Measurements from ENCODE around the gene DEFB131A.
"Not testable (repeated sequence)": the region's sequence is repeated elsewhere in the genome, so short reads cannot be mapped to it uniquely, and the experiment has no call there.

Gene DEFB131A

DNA sequence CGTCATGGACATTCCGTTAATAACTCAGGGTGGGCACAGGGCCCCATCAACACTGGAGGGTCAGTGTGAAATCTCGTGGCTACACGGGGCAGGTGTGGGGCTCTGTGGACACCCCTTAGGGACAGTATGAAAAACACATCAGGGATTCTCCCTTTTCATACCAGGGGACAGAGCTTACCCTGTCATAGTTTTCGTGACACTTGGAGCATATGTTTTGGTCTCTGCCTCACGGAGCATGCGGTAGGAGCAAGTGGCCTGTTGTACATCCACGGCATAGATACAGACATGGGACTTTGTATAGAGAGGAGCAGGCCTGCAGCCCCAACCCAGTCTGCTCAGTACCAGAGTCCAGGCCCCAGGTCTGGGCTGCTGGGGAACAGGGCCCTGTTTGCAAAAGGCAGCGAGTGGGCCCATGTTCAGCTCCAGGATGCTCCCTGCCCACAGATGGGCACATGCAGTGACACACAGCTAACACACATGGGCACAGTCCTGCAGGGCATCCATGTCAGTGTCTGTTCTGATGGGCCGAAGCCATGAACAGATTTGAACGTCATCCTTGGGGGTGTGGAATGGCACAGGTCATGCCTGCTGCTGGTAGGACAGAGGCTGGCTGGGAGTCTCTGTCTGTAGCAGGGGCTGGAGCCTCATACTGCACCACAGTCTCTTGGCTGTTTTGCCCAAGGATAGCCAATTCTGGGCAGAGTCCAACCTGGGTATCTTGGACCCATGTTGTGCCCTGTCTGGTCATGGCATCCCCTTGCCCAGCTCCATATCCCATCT, 50.2 kb downstream of the DEFB131A start:
- DNase-seq (ENCODE audit: low read depth), result not testable (repeated sequence)

DNA sequence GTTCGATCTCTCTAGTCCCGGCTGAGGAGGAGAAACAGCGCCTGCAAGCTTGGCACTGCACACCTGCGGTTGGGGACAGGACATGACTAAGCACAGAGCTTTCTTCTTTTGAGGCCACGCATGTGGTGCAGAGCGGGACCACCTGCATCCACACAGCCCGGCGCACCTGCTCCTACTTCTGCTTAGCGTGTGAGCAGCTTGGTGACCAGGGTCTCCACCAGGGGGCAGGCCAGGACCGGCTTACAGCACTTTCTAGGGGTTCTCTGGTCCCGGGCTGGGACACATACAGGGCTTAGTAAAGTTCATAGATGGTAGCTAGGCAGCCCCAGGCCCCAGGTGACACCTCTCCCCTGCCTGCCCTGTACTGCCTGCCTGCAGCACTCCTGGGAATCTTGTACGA, 51.2 kb downstream of the DEFB131A start:
- DNase-seq (ENCODE audit: low read depth), result peak; percentile 11

DNA sequence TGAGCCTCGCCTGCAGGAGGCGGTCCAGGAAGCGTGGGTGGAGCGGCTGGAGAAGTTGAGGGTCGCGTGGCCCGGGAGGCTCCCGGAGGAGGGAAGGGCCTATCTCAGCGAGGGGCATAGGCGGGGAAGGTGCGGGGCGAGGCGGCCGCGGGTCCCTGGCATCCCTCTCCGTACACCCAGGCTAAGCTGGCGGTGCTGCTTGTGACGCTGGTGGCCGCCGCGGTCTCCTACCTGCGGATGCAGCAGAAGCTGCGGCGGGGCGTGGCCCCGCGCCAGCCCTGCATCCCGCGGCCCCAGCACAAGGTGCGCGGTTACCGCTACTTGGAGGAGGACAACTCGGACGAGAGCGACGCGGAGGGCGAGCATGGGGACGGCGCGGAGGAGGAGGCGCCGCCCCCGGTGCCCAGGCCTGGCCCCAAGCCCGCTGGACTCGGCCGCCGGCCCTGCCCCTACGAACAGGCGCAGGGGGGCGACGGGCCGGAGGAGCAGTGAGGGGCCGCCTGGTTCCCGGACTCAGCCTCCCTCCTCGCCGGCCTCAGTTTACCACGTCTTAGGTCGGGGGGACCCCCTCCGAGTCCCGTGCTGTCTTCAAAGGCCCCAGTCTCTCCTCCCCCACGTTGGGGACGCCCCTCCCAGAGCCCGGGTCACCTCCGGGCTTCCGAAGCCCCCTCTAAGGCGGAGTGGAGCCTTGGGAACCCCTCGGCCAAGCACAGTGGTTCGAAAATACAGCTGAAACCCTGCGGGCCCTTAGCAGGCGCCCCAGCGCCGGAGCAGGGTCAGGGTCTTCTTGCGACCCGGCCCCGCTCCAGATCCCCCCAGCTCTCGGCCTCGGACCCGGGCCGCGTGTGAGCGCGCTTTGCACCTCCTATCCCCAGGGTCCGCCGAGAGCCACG, 53.6 kb downstream of the DEFB131A start:
- not testable (repeated sequence) for DNase-seq (ENCODE audit: low read depth)

GRCh38 chr4:9498468-9499040, 54.3 kb downstream of the DEFB131A start:
- not testable (repeated sequence) for DNase-seq (ENCODE audit: low read depth)

DNA sequence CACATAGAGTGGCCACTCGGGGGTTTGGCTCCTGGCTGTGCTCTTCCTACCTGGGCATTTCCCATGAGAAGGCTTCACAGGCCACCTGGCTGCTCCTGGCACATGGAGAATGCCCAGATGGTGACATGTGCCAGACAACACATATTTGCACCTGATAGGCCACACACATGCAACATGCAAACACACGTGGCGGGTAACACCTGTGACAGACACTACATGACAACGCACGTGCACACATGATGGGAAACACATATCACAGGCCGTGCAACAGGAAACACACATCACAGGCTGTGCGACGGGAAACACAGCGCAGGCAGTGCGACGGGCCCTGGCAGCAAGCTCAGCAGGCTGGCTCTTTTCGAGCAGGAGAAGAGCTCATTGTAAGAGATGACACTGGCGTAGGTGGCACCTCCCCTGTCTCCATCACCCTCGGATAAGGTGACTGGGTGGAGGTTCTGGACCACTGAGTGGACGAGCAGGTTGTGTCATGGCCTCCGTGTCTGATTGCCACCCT, 55.8 kb downstream of the DEFB131A start:
- not testable (repeated sequence) for DNase-seq (ENCODE audit: low read depth)
